K562 (cell line): ENCODE measurements around the gene FOXS1. TPM values are rescaled to one million over a fixed set of nuclear protein-coding genes. Genes with fewer than 3 reads are reported as not detected.

Source experiments
- BRF2 ChIP-seq: IDR thresholded peaks from 3 replicates; pipeline ENCODE4 v1.6.1; 2011; ENCODE audit warnings: borderline replicate concordance, mild to moderate bottlenecking; ENCODE audit not compliant: insufficient read length, insufficient read depth
- CTCFL ChIP-seq: IDR thresholded peaks from 2 replicates; pipeline ENCODE4 v1.6.1; 2011; ENCODE audit warnings: borderline replicate concordance, low read depth, mild to moderate bottlenecking, moderate library complexity, low read length; ENCODE audit not compliant: insufficient read depth, poor library complexity, severe bottlenecking
- E2F6 ChIP-seq, 2 experiments: IDR thresholded peaks; 2 replicates each; pipeline ENCODE4 v1.6.1; 2011; ENCODE audit warnings: borderline replicate concordance in 1 of 2, control low read depth in 1 of 2, low read depth in 1 of 2, low read length in 1 of 2, mild to moderate bottlenecking in 1 of 2, mixed read lengths in 1 of 2, moderate library complexity in 1 of 2; ENCODE audit not compliant: insufficient read depth in 1 of 2, insufficient read length in 1 of 2, poor library complexity in 1 of 2, severe bottlenecking in 1 of 2; ENCODE audit errors: extremely low read depth in 1 of 2
- ERF ChIP-seq: fragments of 450-650 bp; formaldehyde crosslinking; IDR thresholded peaks from 2 replicates; pipeline ENCODE4 v1.4.0; 2020; ENCODE audit warnings: mild to moderate bottlenecking, mixed read lengths
- KAT8 ChIP-seq: fragments of 450-650 bp; IDR thresholded peaks from 2 replicates; pipeline ENCODE4 v1.6.1; 2016; ENCODE audit warnings: low read depth, mild to moderate bottlenecking
- MCM5 ChIP-seq: fragments of 450-650 bp; IDR thresholded peaks from 2 replicates; pipeline ENCODE4 v1.6.1; 2016; ENCODE audit warnings: low read depth
- PBX2 ChIP-seq, 2 experiments: IDR thresholded peaks in 1 of 2; conservative IDR thresholded peaks in 1 of 2; 2 replicates each; pipeline ENCODE4 v1.6.1; 2016; ENCODE audit warnings: low read depth in 2 of 2, mild to moderate bottlenecking in 1 of 2, missing compliant biosample characterization in 1 of 2, missing genetic modification characterization in 1 of 2, moderate library complexity in 1 of 2
- POLR2H ChIP-seq: IDR thresholded peaks from 2 replicates; pipeline ENCODE4 v1.6.1; 2016; ENCODE audit warnings: missing genetic modification characterization, low read depth, mild to moderate bottlenecking, control low read depth, missing compliant biosample characterization, moderate library complexity
- PRMT5 ChIP-seq: sonication (generic); formaldehyde crosslinking; IDR thresholded peaks from 2 replicates; pipeline ENCODE4 v1.5.0; 2020; ENCODE audit warnings: missing genetic modification reagents
- ZNF707 ChIP-seq: fragments of 250-450 bp; sonication (Bioruptor Pico); conservative IDR thresholded peaks from 2 replicates; pipeline ENCODE4 v1.8.0; 2022; ENCODE audit warnings: inconsistent platforms, mild to moderate bottlenecking, moderate library complexity
- polyA plus RNA-seq, 8 experiments: library from polyadenylated mRNA; depleted of rRNA in 4 of 8; stranded (reverse) in 5 of 8; unstranded in 3 of 8; fragments of >200 nt; fragmentation: Nextera tagmentation in 2 of 8; fragmentation: Illumina TruSeq in 1 of 8; extraction: Ambion mirVana in 2 of 8; extraction: Trizol in 1 of 8; gene quantifications; 2 replicates each; pipeline versions ENCODE4 v1.2.1 to v1.2.3, GENCODE V29; 2011 to 2014; ENCODE audit warnings: inconsistent platforms in 1 of 8, missing spikeins in 1 of 8
- total RNA-seq, 7 experiments: library from RNA; depleted of rRNA in 6 of 7; stranded (reverse); fragments of >200 nt in 6 of 7; fragmentation: Illumina TruSeq in 2 of 7; extraction: Trizol in 2 of 7; gene quantifications; 2 replicates each; pipeline versions ENCODE4 v1.2.1 to v1.2.3, GENCODE V29; 2011 to 2021; ENCODE audit warnings: low replicate concordance in 1 of 7

Gene FOXS1
- total and polyA plus RNA-seq, 9 of the 15 experiments (the other 6 are each of a cell fraction or from before 2014, with no cell fraction given), result not detected

DNA sequence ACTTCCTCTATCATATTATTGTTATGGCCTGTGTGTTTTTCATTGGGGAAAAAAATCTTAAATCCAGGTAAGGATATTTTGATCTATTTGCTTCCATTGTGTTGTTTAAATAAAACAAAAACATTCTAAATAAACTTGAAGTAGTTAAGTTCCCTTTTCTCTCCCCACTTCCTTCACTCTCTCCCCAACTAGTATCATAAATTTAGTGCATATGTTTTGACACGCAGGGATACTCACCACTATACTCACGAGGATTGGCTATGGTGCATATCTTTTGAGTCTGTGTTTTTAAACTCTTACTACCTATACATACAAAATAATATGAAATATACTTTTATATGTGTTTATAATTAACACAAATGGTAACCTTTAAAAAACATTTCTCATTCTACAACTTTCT is 30.3 kb upstream of the FOXS1 start (continued):
- TF ChIP-seq BRF2 (no peak), E2F6 (IDR thresholded peaks at IDR 0.05; ENCODE audit: borderline replicate concordance in 1 of 2, extremely low read depth in 1 of 2, insufficient read depth in 1 of 2, insufficient read length in 1 of 2, low read depth in 1 of 2, low read length in 1 of 2, poor library complexity in 1 of 2, severe bottlenecking in 1 of 2) (no peak), PRMT5 (CRISPR knock-in tag) (no peak), PBX2 (CRISPR knock-in tag; IDR thresholded peaks at IDR 0.05; ENCODE audit: low read depth) (no peak), PBX2 (tag; conservative IDR thresholded peaks at IDR 0.05; ENCODE audit: low read depth) (no peak), ERF (CRISPR knock-in tag) (no peak), ZNF707 (CRISPR knock-in tag) (no peak), KAT8 (no peak), POLR2H (tag) (no peak), CTCFL (no peak), MCM5 (no peak)
- TF ChIP-seq, all 486 proteins: peak for 0
